H1 (cell line): ENCODE measurements around the gene SLC30A3. TPM values are rescaled to one million over a fixed set of nuclear protein-coding genes. Genes with fewer than 3 reads are reported as not detected.

ENCODE experiments used
- CTCF ChIA-PET: fragments of 300-600 bp; sonication (Branson Sonifier 250); formaldehyde crosslinking; loops from one replicate; lab custom pipeline; 2021; ENCODE audit not compliant: partially characterized antibody; lab: Charles Lee
- POLR2A ChIA-PET: fragments of 300-600 bp; sonication (Branson Sonifier 250); formaldehyde crosslinking; loops from one replicate; lab custom pipeline; 2021; ENCODE audit warnings: inconsistent platforms; ENCODE audit not compliant: partially characterized antibody; lab: Charles Lee
- DNase-seq, 2 experiments: peaks; one replicate each; pipeline versions ENCODE4 v3.0.0 to v3.0.0-alpha.2; 2010 to 2022; ENCODE audit warnings: low spot score in 2 of 2, low read depth in 1 of 2, mixed read lengths in 1 of 2
- FAIRE-seq: peaks from 2 replicates; lab custom pipeline; 2011; peaks lifted over from hg19 to GRCh38; lab: Jason Lieb, UNC
- H2AFZ ChIP-seq: 2 replicates; pipeline ENCODE4 v1.8.1; 2012; ENCODE audit warnings: low read length, inconsistent platforms
- H2AK5ac ChIP-seq: 2 replicates; pipeline ENCODE4 v1.6.1; 2013; ENCODE audit warnings: low read depth, low read length
- H2BK120ac ChIP-seq: replicated peaks from 2 replicates; pipeline ENCODE3; 2013; ENCODE audit warnings: low read depth, low read length, inconsistent platforms
- H2BK12ac ChIP-seq: 2 replicates; pipeline ENCODE4 v1.6.1; 2013; ENCODE audit warnings: low read depth, low read length
- H2BK15ac ChIP-seq: 2 replicates; pipeline ENCODE4 v1.6.1; 2013; ENCODE audit warnings: low read length
- H2BK20ac ChIP-seq: 2 replicates; pipeline ENCODE4 v1.6.1; 2013; ENCODE audit warnings: low read length
- H2BK5ac ChIP-seq: 2 replicates; pipeline ENCODE4 v1.6.1; 2013; ENCODE audit warnings: low read depth, low read length
- H3K14ac ChIP-seq: 2 replicates; pipeline ENCODE4 v1.6.1; 2013; ENCODE audit warnings: inconsistent platforms; ENCODE audit not compliant: insufficient read length
- H3K18ac ChIP-seq: 2 replicates; pipeline ENCODE4 v1.6.1; 2013; ENCODE audit warnings: low read length; ENCODE audit errors: extremely low read depth
- H3K23ac ChIP-seq: 2 replicates; pipeline ENCODE4 v1.6.1; 2013; ENCODE audit warnings: inconsistent platforms; ENCODE audit not compliant: insufficient read length
- H3K23me2 ChIP-seq: 2 replicates; pipeline ENCODE4 v1.6.1; 2013; ENCODE audit warnings: low read depth, low read length
- H3K27ac ChIP-seq: 2 replicates; pipeline ENCODE4 v1.6.1; 2011; ENCODE audit warnings: low read depth, low read length, inconsistent platforms
- H3K27me3 ChIP-seq, 4 experiments: replicated peaks in 1 of 4; 1 replicate in 1 of 4; 2 replicates in 3 of 4; pipeline versions ENCODE4 v1.6.1 to v1.8.1; 2011 to 2013; ENCODE audit warnings: low read length in 3 of 4, mild to moderate bottlenecking in 3 of 4, inconsistent platforms in 2 of 4, mixed read lengths in 2 of 4, moderate library complexity in 1 of 4; ENCODE audit not compliant: control insufficient read depth in 3 of 4, insufficient read depth in 3 of 4; ENCODE audit errors: extremely low read depth in 1 of 4
- H3K36me3 ChIP-seq, 4 experiments: 2 replicates each; pipeline versions ENCODE4 v1.6.1 to v1.8.1; 2011 to 2013; ENCODE audit warnings: mild to moderate bottlenecking in 4 of 4, low read length in 3 of 4, moderate library complexity in 2 of 4, control low read depth in 1 of 4, inconsistent platforms in 1 of 4; ENCODE audit not compliant: insufficient read depth in 4 of 4, control insufficient read depth in 2 of 4
- H3K4ac ChIP-seq: replicated peaks from 2 replicates; pipeline ENCODE3; 2013; ENCODE audit warnings: low read length, low read depth, mixed read lengths, inconsistent platforms; ENCODE audit not compliant: insufficient read length
- H3K4me1 ChIP-seq, 4 experiments: replicated peaks in 1 of 4; 1 replicate in 1 of 4; 2 replicates in 3 of 4; pipeline versions ENCODE4 v1.6.1 to v1.8.1; 2011 to 2013; ENCODE audit warnings: low read length in 3 of 4, inconsistent platforms in 2 of 4, mixed read lengths in 1 of 4; ENCODE audit not compliant: insufficient read depth in 4 of 4, control insufficient read depth in 3 of 4
- H3K4me2 ChIP-seq, 2 experiments: 2 replicates each; pipeline versions ENCODE4 v1.6.1 to v1.8.1; 2011 to 2013; ENCODE audit warnings: low read depth in 2 of 2, low read length in 2 of 2, control low read depth in 1 of 2, inconsistent platforms in 1 of 2, mild to moderate bottlenecking in 1 of 2; ENCODE audit not compliant: insufficient read depth in 1 of 2
- H3K4me3 ChIP-seq, 4 experiments: fragments of 200-600, 300-600 bp in 1 of 4; sonication (generic), shearing (Covaris generic), sonication (Bioruptor Twin) in 1 of 4; 2 replicates each; pipeline versions ENCODE4 v1.5.1 to v1.8.1; 2011 to 2016; ENCODE audit warnings: low read length in 4 of 4, low read depth in 3 of 4, control low read depth in 2 of 4, inconsistent platforms in 2 of 4, mild to moderate bottlenecking in 2 of 4, mixed read lengths in 1 of 4, moderate library complexity in 1 of 4; ENCODE audit not compliant: insufficient read depth in 2 of 4; ENCODE audit errors: extremely low read depth in 1 of 4
- H3K56ac ChIP-seq: replicated peaks from 2 replicates; pipeline ENCODE3; 2013; ENCODE audit warnings: low read depth, mild to moderate bottlenecking, mixed read lengths, low read length, inconsistent platforms; ENCODE audit not compliant: insufficient read length
- H3K79me1 ChIP-seq: 2 replicates; pipeline ENCODE4 v1.6.1; 2013; ENCODE audit warnings: low read depth, low read length, control low read depth
- H3K79me2 ChIP-seq, 2 experiments: 2 replicates each; pipeline versions ENCODE4 v1.6.1 to v1.8.1; 2012 to 2013; ENCODE audit warnings: low read length in 2 of 2, mild to moderate bottlenecking in 2 of 2, inconsistent platforms in 1 of 2; ENCODE audit not compliant: insufficient read depth in 2 of 2, control insufficient read depth in 1 of 2
- H3K9ac ChIP-seq, 4 experiments: replicated peaks in 1 of 4; 1 replicate in 1 of 4; 2 replicates in 3 of 4; pipeline versions ENCODE4 v1.6.1 to v1.8.1; 2011 to 2013; ENCODE audit warnings: low read depth in 3 of 4, low read length in 3 of 4, control low read depth in 2 of 4, mild to moderate bottlenecking in 2 of 4, moderate library complexity in 2 of 4, inconsistent platforms in 1 of 4; ENCODE audit errors: extremely low read depth in 1 of 4
- H3K9me3 ChIP-seq, 2 experiments: 2 replicates each; pipeline versions ENCODE4 v1.6.1 to v1.8.1; 2012 to 2013; ENCODE audit warnings: mild to moderate bottlenecking in 2 of 2, moderate library complexity in 2 of 2, control low read depth in 1 of 2, inconsistent platforms in 1 of 2, low read depth in 1 of 2, low read length in 1 of 2, mixed read lengths in 1 of 2; ENCODE audit not compliant: insufficient read depth in 2 of 2
- H4K20me1 ChIP-seq, 2 experiments: replicated peaks in 1 of 2; 2 replicates each; pipeline versions ENCODE3 to v1.8.1; 2011 to 2013; ENCODE audit warnings: inconsistent platforms in 2 of 2, low read length in 2 of 2, mild to moderate bottlenecking in 1 of 2; ENCODE audit not compliant: insufficient read depth in 2 of 2, control insufficient read depth in 1 of 2
- H4K5ac ChIP-seq: 2 replicates; pipeline ENCODE4 v1.6.1; 2013; ENCODE audit warnings: low read length, low read depth, mixed read lengths, inconsistent platforms; ENCODE audit not compliant: insufficient read length
- H4K8ac ChIP-seq: 2 replicates; pipeline ENCODE4 v1.8.0; 2013; ENCODE audit warnings: mild to moderate bottlenecking, moderate library complexity, low read length, inconsistent platforms; ENCODE audit not compliant: insufficient read depth; ENCODE audit errors: extremely low read depth
- H4K91ac ChIP-seq: replicated peaks from 2 replicates; pipeline ENCODE3; 2013; ENCODE audit warnings: low read length, mixed read lengths, inconsistent platforms; ENCODE audit not compliant: insufficient read length
- CTBP2 ChIP-seq: IDR thresholded peaks from 2 replicates; pipeline ENCODE4 v1.7.0; 2011; ENCODE audit warnings: borderline replicate concordance, mild to moderate bottlenecking, moderate library complexity, mixed read lengths, low read length; ENCODE audit not compliant: insufficient read depth, insufficient read length
- GTF2F1 ChIP-seq: IDR thresholded peaks from 2 replicates; pipeline ENCODE4 v1.6.1; 2012; ENCODE audit warnings: low read depth, low read length, improper control_type of control experiment, borderline replicate concordance
- JUN ChIP-seq: IDR thresholded peaks from 2 replicates; pipeline ENCODE4 v1.6.1; 2011; ENCODE audit warnings: low read depth, mild to moderate bottlenecking, improper control_type of control experiment, low read length
- KDM4A ChIP-seq: IDR thresholded peaks from one replicate; pipeline ENCODE4 v1.7.1; 2012; ENCODE audit warnings: low read depth, mild to moderate bottlenecking, moderate library complexity, low read length, inconsistent platforms; ENCODE audit not compliant: severe bottlenecking
- RAD21 ChIP-seq, 2 experiments: IDR thresholded peaks in 1 of 2; conservative IDR thresholded peaks in 1 of 2; 2 replicates each; pipeline ENCODE4 v1.6.1; 2011; ENCODE audit warnings: low read depth in 2 of 2, low read length in 2 of 2, improper control_type of control experiment in 1 of 2, inconsistent platforms in 1 of 2, mild to moderate bottlenecking in 1 of 2, moderate library complexity in 1 of 2
- RNF2 ChIP-seq: fragments of 200-900, 300-1000 bp; sonication (generic); IDR thresholded peaks from 2 replicates; pipeline ENCODE4 v1.7.1; 2016; ENCODE audit warnings: borderline replicate concordance, low read depth, mild to moderate bottlenecking, antibody characterized with exemption, low read length; ENCODE audit not compliant: poor library complexity, severe bottlenecking; ENCODE audit errors: missing control alignments
- SIN3A ChIP-seq, 2 experiments: IDR thresholded peaks in 1 of 2; conservative IDR thresholded peaks in 1 of 2; 2 replicates each; pipeline ENCODE4 v1.6.1; 2011 to 2012; ENCODE audit warnings: low read length in 2 of 2, improper control_type of control experiment in 1 of 2, low read depth in 1 of 2, mild to moderate bottlenecking in 1 of 2
- SP2 ChIP-seq: IDR thresholded peaks from 2 replicates; pipeline ENCODE4 v1.6.1; 2012; ENCODE audit warnings: mild to moderate bottlenecking, low read length, inconsistent platforms
- SRF ChIP-seq: IDR thresholded peaks from 2 replicates; pipeline ENCODE4 v1.6.1; 2011; ENCODE audit warnings: mild to moderate bottlenecking, low read depth, low read length, moderate library complexity
- TEAD4 ChIP-seq: IDR thresholded peaks from 2 replicates; pipeline ENCODE4 v1.6.1; 2012; ENCODE audit warnings: low read depth, low read length, inconsistent platforms, mixed read lengths
- YY1 ChIP-seq: IDR thresholded peaks from 2 replicates; pipeline ENCODE4 v1.6.1; 2011; ENCODE audit warnings: low read depth, mild to moderate bottlenecking, low read length
- WGBS, 2 experiments: shearing (Covaris generic) in 1 of 2; methylation state at CpG; one replicate each; pipeline versions ENCODE4 v1.1.6 to v1.1.7; 2013 to 2015; ENCODE audit warnings: low lambda C conversion rate in 2 of 2, mixed read lengths in 2 of 2, inconsistent platforms in 1 of 2, low coverage in 1 of 2, missing lambda C conversion rate in 1 of 2; ENCODE audit not compliant: insufficient replicate concordance in 2 of 2, insufficient coverage in 1 of 2, insufficient read length in 1 of 2; ENCODE audit errors: extremely low coverage in 1 of 2, missing lambda C conversion rate in 1 of 2; 5-methylcytosine and 5-hydroxymethylcytosine counted together
- polyA plus RNA-seq, 7 experiments: library from polyadenylated mRNA; depleted of rRNA in 3 of 7; stranded (reverse) in 5 of 7; unstranded in 2 of 7; fragments of >200 nt in 5 of 7; fragments of 200-250 nt in 2 of 7; gene quantifications; 1 replicate in 5 of 7; 2 replicates in 1 of 7; 4 replicates in 1 of 7; pipeline versions ENCODE4 v1.2.1 to v1.2.3, GENCODE V29; 2011 to 2013; ENCODE audit warnings: missing spikeins in 2 of 7, mixed read lengths in 2 of 7
- total RNA-seq: library from RNA; stranded (reverse); fragmentation: NEBNext Ultra II Directional; extraction: Animal tissue kit (Norgen Biotek cat#: 25700); gene quantifications from 2 replicates; pipeline ENCODE4 v1.2.1, GENCODE V29; 2021

Gene SLC30A3
- total and polyA plus RNA-seq, 2 of the 8 experiments (the other 6 are each of a cell fraction or from before 2014, with no cell fraction given) = 15.2 to 30.7 TPM

GRCh38 chr2:27231921-27232320 lies 30.9 kb downstream of the SLC30A3 start:
- H3K79me1 ChIP-seq = no peaks in the 10 kb centered on the region
- H4K5ac ChIP-seq = no peak overlapping the region
- H3K4ac ChIP-seq = no peak overlapping the region
- POLR2A ChIA-PET = interaction anchor here (0.7 to 32.6 kb wide), 11 partner anchors 3 to 131 kb away, joined by 3 to 835 read pairs (median 4); partner anchors contain the start of genes CAD and TRIM54
- no peak overlapping the region for H3K4me3 ChIP-seq
- no peak for DNase-seq
- H3K23me2 ChIP-seq = no peaks in the 10 kb centered on the region
- H2BK5ac ChIP-seq = no peak overlapping the region
- H3K36me3 ChIP-seq = peaks cover 50 to 86% (median 78%) of the 10 kb centered on the region in 4 experiments
- no peak overlapping the region for H3K56ac ChIP-seq
- no peak overlapping the region for H2BK12ac ChIP-seq
- no peak overlapping the region for H3K9ac ChIP-seq
- H3K18ac ChIP-seq = no peak overlapping the region
- no peak overlapping the region for H2BK15ac ChIP-seq
- no peak for FAIRE-seq
- H2AFZ ChIP-seq = no peak overlapping the region
- H3K23ac ChIP-seq = no peak overlapping the region
- no peak overlapping the region for H3K27ac ChIP-seq
- no peaks in the 10 kb centered on the region for H3K27me3 ChIP-seq
- no peaks in the 10 kb centered on the region for H3K79me2 ChIP-seq
- TF ChIP-seq RNF2 = no peak
- no peak for TF ChIP-seq SP2
- no peak for TF ChIP-seq JUN
- TF ChIP-seq TEAD4 = no peak
- no peak for TF ChIP-seq SRF
- no peak for TF ChIP-seq CTBP2
- no peak for TF ChIP-seq SIN3A (conservative IDR thresholded peaks at IDR 0.05 in 1 of 2, IDR thresholded peaks at IDR 0.05 in 1 of 2; ENCODE audit: low read depth in 1 of 2, low read length in 2 of 2)
- TF ChIP-seq KDM4A = no peak
- no peak for TF ChIP-seq RAD21 (IDR thresholded peaks at IDR 0.05 in 1 of 2, conservative IDR thresholded peaks at IDR 0.05 in 1 of 2; ENCODE audit: low read depth in 2 of 2, low read length in 2 of 2)
- TF ChIP-seq GTF2F1 = no peak
- no peak for TF ChIP-seq YY1
- CTCF ChIA-PET = interaction anchor here (1.0 to 6.9 kb wide), 7 partner anchors 11 to 132 kb away, joined by 3 to 55 read pairs (median 3); partner anchors contain the start of gene TRIM54
- no peaks in the 10 kb centered on the region for H3K9me3 ChIP-seq
- H4K8ac ChIP-seq = no peak overlapping the region
- H3K4me2 ChIP-seq = no peak overlapping the region
- no peak overlapping the region for H4K91ac ChIP-seq
- H3K4me1 ChIP-seq = no peaks in the 10 kb centered on the region
- WGBS, 2 experiments = 94% methylated on average over 13 of the region's 13 CpGs; no CpG with 5 or more reads in 1 of the 2 experiments
- no peak overlapping the region for H2BK120ac ChIP-seq
- peaks cover 2 to 10% of the 10 kb centered on the region in 2 experiments for H4K20me1 ChIP-seq
- H3K14ac ChIP-seq = no peak overlapping the region
- H2AK5ac ChIP-seq = no peak overlapping the region
- H2BK20ac ChIP-seq = no peak overlapping the region
